ENCODE measurements around the gene IFTAP. TPM values are rescaled to one million over a fixed set of nuclear protein-coding genes. Genes with fewer than 3 reads are reported as not detected.

IFTAP gene
- total and polyA plus RNA-seq, 2 of the 13 experiments (the other 11 are each of a cell fraction or from before 2014, with no cell fraction given): 11.3 to 29.4 TPM

GRCh38 chr11:36618363-36619047, 24.2 kb downstream of the IFTAP start:
- CTCF ChIA-PET (ENCODE audit: low intra/inter-chr PET ratio, low total read pairs): no interaction called here

GRCh38 chr11:36619502-36619901, 25.2 kb downstream of the IFTAP start:
- no peak for FAIRE-seq
- H4K20me1 ChIP-seq (ENCODE audit: insufficient read depth, low read length): no peaks in the 10 kb centered on the region
- H2AFZ ChIP-seq (ENCODE audit: low read length): no peak overlapping the region
- no peaks in the 10 kb centered on the region for H3K4me1 ChIP-seq (ENCODE audit: insufficient read depth, low read length)
- no peak overlapping the region for H3K4me3 ChIP-seq (replicated peaks in 1 of 3; ENCODE audit: insufficient read depth in 1 of 3, low read depth in 2 of 3, low read length in 3 of 3)
- no peak overlapping the region for H3K27ac ChIP-seq (ENCODE audit: extremely low read length, insufficient read depth, low read length)
- no peaks in the 10 kb centered on the region for H3K9me3 ChIP-seq (ENCODE audit: low read length)
- 63% methylated on average over 5 of the region's 5 CpGs for WGBS (ENCODE audit: low lambda C conversion rate)
- H3K79me2 ChIP-seq (ENCODE audit: insufficient read depth, low read length): no peaks in the 10 kb centered on the region
- TF ChIP-seq ZNF670 (CRISPR knock-in tag; IDR thresholded peaks at IDR 0.05; ENCODE audit: borderline replicate concordance): no peak
- no peak for TF ChIP-seq BRD4 (CRISPR knock-in tag; IDR thresholded peaks at IDR 0.05)
- TF ChIP-seq, protein P1, sequence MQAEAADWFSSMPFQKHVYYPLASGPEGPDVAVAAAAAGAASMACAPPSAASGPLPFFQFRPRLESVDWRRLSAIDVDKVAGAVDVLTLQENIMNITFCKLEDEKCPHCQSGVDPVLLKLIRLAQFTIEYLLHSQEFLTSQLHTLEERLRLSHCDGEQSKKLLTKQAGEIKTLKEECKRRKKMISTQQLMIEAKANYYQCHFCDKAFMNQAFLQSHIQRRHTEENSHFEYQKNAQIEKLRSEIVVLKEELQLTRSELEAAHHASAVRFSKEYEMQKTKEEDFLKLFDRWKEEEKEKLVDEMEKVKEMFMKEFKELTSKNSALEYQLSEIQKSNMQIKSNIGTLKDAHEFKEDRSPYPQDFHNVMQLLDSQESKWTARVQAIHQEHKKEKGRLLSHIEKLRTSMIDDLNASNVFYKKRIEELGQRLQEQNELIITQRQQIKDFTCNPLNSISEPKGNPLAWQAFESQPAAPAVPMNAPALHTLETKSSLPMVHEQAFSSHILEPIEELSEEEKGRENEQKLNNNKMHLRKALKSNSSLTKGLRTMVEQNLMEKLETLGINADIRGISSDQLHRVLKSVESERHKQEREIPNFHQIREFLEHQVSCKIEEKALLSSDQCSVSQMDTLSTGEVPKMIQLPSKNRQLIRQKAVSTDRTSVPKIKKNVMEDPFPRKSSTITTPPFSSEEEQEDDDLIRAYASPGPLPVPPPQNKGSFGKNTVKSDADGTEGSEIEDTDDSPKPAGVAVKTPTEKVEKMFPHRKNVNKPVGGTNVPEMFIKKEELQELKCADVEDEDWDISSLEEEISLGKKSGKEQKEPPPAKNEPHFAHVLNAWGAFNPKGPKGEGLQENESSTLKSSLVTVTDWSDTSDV (CRISPR knock-in tag; IDR thresholded peaks at IDR 0.05): no peak
- H3K9ac ChIP-seq (ENCODE audit: insufficient read depth, low read depth, low read length): no peak overlapping the region
- ChIA-PET CTCF (ENCODE audit: low intra/inter-chr PET ratio, low total read pairs) (no interaction called here), POLR2A (no interaction called here)
- no peak overlapping the region for H3K4me2 ChIP-seq (ENCODE audit: low read depth, low read length)
- no peak for DNase-seq (ENCODE audit: low spot score)
- no peaks in the 10 kb centered on the region; a peak in 1 of 5 replicates for H3K27me3 ChIP-seq (ENCODE audit: control insufficient read depth in 1 of 2, insufficient read depth in 2 of 2, low read length in 2 of 2)
- in situ Hi-C loops (cut with HindIII; ENCODE audit: extremely low pct_ligation_motif_present, low pct_unique_long_range_greater_than_20kb): no loop called here
- intact Hi-C loops (cut with micrococcal nuclease; ENCODE audit: unreplicated experiment): no loop called here
- no peaks in the 10 kb centered on the region for H3K36me3 ChIP-seq (replicated peaks in 1 of 2; ENCODE audit: control insufficient read depth in 1 of 2, insufficient read depth in 2 of 2, low read length in 2 of 2)
- BruUV-seq (replicated peaks): no TSS peak
- ATAC-seq: no peak

More at GRCh38 chr11:36618363-36619047, 24.2 kb downstream of the IFTAP start:
- BruUV-seq (replicated peaks): no TSS peak
- POLR2A ChIA-PET: no interaction called here
- no peaks in the 10 kb centered on the region for H3K36me3 ChIP-seq (replicated peaks in 1 of 2; ENCODE audit: control insufficient read depth in 1 of 2, insufficient read depth in 2 of 2, low read length in 2 of 2)
- no peak for FAIRE-seq
- H3K27me3 ChIP-seq (ENCODE audit: control insufficient read depth in 1 of 2, insufficient read depth in 2 of 2, low read length in 2 of 2): no peaks in the 10 kb centered on the region; a peak in 1 of 5 replicates
- no peak overlapping the region for H2AFZ ChIP-seq (ENCODE audit: low read length)
- H3K4me3 ChIP-seq (replicated peaks in 1 of 3; ENCODE audit: insufficient read depth in 1 of 3, low read depth in 2 of 3, low read length in 3 of 3): no peak overlapping the region
- ATAC-seq: no peak
- no peaks in the 10 kb centered on the region for H3K79me2 ChIP-seq (ENCODE audit: insufficient read depth, low read length)
- no peaks in the 10 kb centered on the region for H3K9me3 ChIP-seq (ENCODE audit: low read length)
- no peak overlapping the region for H3K27ac ChIP-seq (ENCODE audit: extremely low read length, insufficient read depth, low read length)
- no peak overlapping the region for H3K4me2 ChIP-seq (ENCODE audit: low read depth, low read length)
- H3K9ac ChIP-seq (ENCODE audit: insufficient read depth, low read depth, low read length): no peak overlapping the region
- intact Hi-C loops (cut with micrococcal nuclease; ENCODE audit: unreplicated experiment) (no loop called here), in situ Hi-C loops (cut with HindIII; ENCODE audit: extremely low pct_ligation_motif_present, low pct_unique_long_range_greater_than_20kb) (no loop called here)
- 53% methylated on average over 3 of the region's 3 CpGs for WGBS (ENCODE audit: low lambda C conversion rate)
- no peaks in the 10 kb centered on the region for H4K20me1 ChIP-seq (ENCODE audit: insufficient read depth, low read length)
- H3K4me1 ChIP-seq (ENCODE audit: insufficient read depth, low read length): no peaks in the 10 kb centered on the region
- TF ChIP-seq ZNF589 (CRISPR knock-in tag; conservative IDR thresholded peaks at IDR 0.05): no peak
- TF ChIP-seq ZBTB42 (CRISPR knock-in tag; IDR thresholded peaks at IDR 0.05): no peak
- no peak for DNase-seq (ENCODE audit: low spot score)

All from HepG2 (cell line).